GM18499 (cell line): ENCODE results near the gene SYK.
"Not testable (repeated sequence)": the region's sequence is repeated elsewhere in the genome, so short reads cannot be mapped to it uniquely, and the experiment has no call there.

ENCODE experiments used
- ATAC-seq: cut with Tn5 transposase; IDR thresholded peaks from one replicate; pipeline ENCODE4 v1.9.1; 2021; ENCODE audit warnings: moderate number of reproducible peaks; ENCODE audit not compliant: insufficient read depth, unreplicated experiment

SYK gene

GRCh38 chr9:90871327-90871935 is 69.8 kb downstream of the SYK start:
- ATAC-seq, result no peak

DNA sequence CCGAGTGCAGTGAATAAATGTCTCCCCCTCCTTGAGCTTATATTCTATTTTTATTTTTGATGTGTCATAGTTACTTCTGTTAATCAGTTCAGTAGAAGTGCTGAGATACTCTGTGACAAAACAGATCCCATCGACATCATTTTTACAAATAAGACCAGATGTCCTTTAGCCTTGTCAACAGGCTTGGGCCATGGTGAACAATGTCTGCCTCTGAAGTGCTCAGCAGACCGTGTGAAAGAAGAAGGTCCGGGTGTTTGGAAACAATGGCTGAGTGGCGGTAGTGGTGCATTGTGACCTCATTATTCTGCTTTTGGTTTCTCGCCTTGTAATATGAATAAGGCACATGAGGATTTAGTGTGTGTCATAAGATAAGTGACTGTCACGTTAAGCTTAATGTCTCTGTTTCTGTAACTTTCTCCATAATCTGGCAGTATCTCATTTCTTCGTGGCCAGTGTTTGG is 71.2 kb downstream of the SYK start:
- ATAC-seq, result no peak

DNA sequence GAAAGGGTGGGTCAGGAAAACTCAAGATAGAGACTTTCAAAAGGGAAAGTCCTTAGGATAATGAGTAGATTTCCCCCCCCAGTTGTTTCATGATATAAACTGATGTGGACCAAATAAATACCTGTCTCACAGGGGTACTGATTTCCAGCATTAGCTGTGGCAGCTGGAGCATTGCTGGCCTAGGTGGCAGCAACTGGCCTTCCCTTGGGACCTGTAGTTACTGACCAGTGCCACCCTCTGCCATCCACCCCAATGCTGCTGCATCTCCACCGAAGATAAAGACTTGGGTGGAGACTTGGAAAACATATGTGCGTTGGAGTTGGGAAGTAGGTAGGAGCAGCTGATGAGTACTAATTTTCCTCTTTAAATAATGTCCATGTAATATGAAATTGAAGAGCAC is 71.8 kb downstream of the SYK start:
- ATAC-seq, result no peak

- no peak for ATAC-seq
Observed at GRCh38 chr9:90874194-90874593, 72.6 kb downstream of the SYK start.

- no peak for ATAC-seq
Observed at GRCh38 chr9:90878562-90878961, 76.9 kb downstream of the SYK start.

DNA sequence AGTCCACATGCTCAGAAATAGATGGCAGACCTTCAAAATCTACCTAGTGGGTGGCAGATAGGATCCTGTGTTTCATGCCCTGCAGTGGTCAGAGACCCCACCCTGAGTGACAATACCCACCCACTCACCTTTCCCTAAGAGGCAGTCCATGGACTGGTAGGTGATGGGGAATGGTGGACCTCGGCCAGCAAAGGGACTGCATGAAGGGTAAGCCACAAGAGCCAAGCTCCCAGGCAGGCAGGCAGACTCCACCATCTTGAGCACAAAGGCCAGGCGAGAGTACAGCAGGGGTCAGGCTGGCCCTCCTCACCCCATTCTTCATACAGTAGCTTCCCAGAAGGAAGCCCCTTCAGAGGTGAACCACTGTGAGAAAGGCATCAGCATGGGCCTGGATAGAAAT is 78.4 kb downstream of the SYK start:
- ATAC-seq, result no peak

DNA sequence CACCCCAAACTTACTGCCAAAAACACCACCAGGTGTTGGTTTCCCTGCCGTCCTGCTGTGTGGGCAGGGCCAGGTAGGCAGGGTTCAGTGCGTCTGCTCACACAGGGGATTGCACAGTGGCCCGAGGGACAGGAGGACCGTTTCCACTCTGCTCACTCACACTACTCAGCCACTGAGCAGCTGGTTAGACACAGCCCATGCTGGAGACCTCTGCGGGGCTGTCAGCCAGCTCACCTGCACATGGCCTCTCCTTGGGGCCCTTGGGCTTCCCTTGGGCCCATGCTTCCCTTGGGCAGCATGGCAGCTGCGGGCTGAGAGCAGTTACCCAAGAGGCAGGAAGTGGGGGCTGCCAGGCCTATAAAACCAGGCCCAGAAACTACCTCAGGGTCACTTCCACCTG is 79.0 kb downstream of the SYK start:
- no peak for ATAC-seq

GRCh38 chr9:90881648-90882047 is 80.0 kb downstream of the SYK start:
- no peak for ATAC-seq

GRCh38 chr9:90882991-90883600 is 81.5 kb downstream of the SYK start:
- ATAC-seq, result no peak

- ATAC-seq, result no peak
Observed at GRCh38 chr9:90883661-90884060, 82.0 kb downstream of the SYK start.

- ATAC-seq, result no peak
Observed at GRCh38 chr9:90884178-90884577, 82.6 kb downstream of the SYK start.

GRCh38 chr9:90886868-90887267 is 85.2 kb downstream of the SYK start:
- ATAC-seq, result not testable (repeated sequence)

DNA sequence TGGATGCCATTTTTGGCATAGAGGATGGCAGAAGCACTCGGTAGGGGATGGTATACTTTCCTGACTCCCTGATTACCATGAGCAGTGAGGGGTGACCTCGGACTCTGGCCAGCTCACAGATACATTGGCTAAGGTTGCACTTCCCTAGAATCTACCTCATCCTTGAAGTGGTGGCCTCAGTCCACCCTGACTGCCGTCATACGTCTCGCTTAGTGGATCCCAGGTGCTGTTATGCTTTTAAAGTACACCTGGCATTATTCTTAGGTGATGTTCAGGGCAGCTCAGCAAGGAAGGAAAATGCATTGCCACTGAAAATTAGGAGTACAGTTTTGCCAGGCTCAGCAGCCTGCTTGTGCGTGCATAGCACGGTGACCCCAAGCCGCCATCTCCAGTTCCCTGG is 87.3 kb downstream of the SYK start:
- no peak for ATAC-seq

- no peak for ATAC-seq
Observed at GRCh38 chr9:90890146-90890810, 88.7 kb downstream of the SYK start.

DNA sequence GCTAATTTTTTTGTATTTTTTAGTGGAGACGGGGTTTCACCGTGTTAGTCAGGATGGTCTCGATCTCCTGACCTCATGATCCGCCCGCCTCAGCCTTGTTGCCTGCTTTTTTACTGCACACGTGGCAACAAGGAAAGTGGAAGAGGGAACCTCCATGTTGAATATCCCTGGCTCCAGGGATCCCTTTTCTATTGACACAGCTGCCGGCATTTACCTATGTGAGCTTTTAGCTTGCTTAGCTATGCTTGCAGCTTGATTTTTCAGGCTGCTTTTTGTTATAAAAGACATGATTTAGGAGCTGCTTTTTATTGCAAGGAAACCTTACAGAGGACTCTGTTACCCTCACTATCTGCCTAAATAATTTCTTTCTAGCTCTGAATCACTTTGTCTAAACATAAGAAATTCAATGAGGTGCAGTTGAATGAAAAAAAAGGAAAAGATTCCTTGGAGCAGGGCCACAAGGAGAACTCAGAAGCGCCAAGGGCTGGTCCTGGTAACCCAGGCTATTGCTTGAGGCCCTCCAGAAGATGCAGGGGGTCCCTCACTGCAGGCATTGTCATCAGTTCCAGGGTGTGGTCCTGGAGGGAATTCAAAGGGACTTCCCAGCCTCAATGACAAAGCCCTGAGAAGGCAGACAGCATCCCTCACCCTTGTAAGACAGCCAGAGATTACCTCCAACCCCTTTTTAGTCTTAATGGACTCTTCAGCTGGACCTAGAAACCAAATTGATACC is 89.9 kb downstream of the SYK start:
- no peak for ATAC-seq

DNA sequence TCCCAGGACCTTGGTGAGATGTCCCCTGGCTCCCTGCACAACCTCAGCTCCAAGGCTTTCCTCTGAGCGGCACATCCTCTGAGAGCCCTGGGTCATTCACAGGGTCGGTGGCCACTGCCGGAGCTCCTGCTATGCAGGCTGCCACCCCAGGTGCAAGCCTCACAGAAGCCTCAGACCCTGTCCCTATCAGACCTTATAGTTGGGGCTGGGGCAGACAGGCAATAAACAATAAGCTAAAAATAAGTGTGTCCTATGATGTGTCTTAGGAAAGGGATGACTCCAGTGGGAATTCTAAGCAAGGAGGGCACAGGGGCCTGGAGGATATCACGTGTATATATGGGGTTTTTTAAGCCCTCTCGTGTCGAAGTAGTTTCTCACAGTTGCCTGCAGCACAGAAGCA is 91.3 kb downstream of the SYK start:
- no peak for ATAC-seq

- ATAC-seq, result no peak
Observed at GRCh38 chr9:90893706-90894105, 92.1 kb downstream of the SYK start.

GRCh38 chr9:90894986-90895687 is 93.5 kb downstream of the SYK start:
- ATAC-seq, result no peak

GRCh38 chr9:90895786-90896185 is 94.2 kb downstream of the SYK start:
- ATAC-seq, result no peak

DNA sequence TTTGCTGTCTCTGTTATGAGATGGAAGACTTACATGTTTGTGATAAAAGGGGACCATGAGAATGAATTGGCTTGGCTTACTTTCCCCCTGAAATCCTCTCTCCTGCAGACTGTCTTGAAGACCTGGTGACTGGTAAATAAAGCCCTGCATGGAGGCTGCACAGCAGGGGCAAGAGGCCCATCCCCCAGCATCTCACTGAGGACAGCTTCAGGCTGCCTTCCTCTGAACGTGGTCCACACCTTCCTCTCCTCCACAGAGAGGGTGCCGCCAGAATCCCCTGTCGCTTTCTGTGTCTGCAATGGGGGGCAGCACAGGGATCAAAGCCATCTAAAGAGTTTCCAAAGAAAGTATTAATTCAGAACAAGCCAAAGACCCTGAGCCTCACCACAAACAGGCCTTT is 94.6 kb downstream of the SYK start:
- no peak for ATAC-seq

DNA sequence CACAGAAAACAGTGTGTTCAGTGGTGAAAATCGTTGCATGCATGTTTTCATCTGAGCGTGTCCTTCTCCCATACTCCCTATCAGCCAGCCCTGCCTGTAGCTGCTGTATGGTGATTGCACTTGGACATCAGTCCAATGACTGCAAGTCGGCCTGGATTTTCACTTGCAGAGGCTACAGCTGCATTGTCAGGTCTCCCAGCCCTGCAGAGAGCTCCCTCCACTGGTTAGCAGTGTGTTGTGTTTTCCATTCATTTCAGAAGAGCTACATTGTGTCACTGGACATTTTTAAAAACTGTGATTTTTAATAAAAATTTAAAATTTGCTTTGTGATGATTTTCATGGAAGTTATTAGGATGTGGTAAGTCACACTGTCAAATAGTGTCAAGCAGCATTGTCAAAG is 96.6 kb downstream of the SYK start:
- no peak for ATAC-seq
